ENCODE results near the gene CYP46A1.
"Not testable (repeated sequence)": the region's sequence is repeated elsewhere in the genome, so short reads cannot be mapped to it uniquely, and the experiment has no call there.

The CYP46A1 gene

DNA sequence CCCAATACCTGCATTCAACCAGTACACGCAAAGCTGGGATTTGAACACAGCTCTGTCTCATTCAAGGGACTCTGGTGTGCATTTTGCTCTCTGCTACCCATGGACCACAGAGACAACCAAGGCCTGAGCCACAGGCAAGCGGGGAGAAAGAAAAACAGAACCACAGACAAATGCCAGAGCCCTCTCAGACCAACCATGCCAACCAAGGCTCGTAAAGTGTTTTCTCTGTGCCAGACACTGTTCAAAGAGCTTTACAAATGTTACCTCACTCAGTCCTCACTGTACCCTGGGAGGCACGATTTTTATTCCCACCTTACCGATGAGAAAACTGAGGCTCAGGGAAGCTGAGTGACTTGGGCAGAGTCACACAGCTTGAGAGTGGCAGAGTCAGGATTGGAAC is 76.7 kb downstream of the CYP46A1 start:
- H3K4me3 ChIP-seq (ENCODE audit: low read length), result no peak overlapping the region
- TF ChIP-seq CTCF (conservative IDR thresholded peaks at IDR 0.05; ENCODE audit: low read depth, low read length), result no peak
- DNase-seq (ENCODE audit: low read depth), result no peak

DNA sequence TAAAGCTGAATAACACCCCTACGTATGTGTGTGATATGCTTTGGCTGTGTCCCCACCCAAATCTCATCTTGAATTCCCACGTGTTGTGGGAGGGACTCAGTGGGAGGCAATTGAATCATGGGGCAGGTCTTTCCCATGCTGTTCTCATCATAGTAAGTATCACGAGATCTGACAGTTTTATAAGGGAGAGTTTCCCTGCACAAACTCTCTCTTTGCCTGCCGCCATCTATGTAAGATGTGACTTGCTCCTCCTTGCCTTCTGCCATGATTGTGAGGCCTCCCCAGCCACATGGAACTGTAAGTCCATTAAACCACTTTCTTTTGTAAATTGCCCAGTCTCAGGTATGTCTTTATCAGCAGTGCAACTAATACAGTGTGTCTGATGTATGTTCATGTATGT is 78.8 kb downstream of the CYP46A1 start:
- not testable (repeated sequence) for DNase-seq (ENCODE audit: low read depth); H3K4me3 ChIP-seq (ENCODE audit: low read length)

DNA sequence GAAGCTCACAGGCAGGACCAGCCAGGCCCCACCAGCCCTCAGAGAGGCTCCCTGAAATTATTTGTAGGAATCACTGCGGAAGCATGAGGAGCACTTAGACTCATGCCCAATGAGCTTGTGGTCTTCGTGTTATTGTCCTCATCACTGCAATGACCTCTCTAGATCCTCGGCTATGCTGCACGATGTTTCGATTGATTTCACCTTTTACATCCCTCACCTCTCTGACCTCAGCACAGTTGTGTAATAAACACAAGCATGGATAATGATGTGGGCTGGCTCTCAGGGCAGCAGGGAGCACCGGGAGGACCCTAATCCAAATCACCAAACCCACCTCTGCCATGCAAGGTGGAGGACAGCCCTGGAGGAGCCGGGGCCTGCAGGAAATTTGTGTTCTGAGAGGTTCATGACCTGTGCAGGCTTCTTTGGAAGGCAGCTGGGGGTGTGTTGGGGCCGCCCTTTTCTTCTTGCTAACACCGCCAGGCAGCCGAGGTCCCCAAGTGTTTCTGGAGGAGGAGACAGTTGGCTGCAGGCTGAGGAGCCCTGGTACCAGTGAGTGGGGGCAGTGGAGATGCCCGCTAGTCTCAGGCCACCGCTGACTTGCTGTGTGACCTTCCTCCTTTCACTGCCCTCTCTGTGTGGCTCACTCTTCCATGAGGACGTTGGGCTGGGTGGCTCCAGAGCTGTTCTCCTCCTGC is 79.6 kb downstream of the CYP46A1 start:
- TF ChIP-seq CTCF (conservative IDR thresholded peaks at IDR 0.05; ENCODE audit: low read depth, low read length), result no peak
- no peak for DNase-seq (ENCODE audit: low read depth)

DNA sequence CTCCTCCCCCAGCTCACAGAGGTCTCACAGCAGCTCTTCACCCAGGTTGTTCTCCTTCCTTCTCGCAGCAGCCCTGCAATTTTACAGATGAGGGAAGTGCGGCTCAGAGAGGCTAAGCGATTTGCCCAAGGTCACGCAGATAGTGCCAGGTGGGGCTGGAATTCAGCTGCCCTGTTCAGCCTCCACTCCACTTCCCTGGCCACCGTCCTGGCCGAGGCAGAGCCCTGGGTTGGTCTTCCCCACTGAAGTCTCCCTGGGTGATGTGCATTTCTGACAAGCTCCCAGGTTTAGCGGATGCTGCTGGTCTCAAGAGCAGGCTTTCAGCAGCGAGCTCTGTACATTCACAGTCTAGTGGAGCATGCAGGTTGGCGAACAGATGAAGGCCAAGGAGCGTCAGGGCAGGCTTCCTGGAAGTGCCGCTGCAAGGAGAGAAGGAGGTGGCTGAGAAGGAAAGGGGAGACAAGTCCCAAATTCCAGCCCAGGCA is 80.2 kb downstream of the CYP46A1 start:
- no peak overlapping the region for H3K4me3 ChIP-seq (ENCODE audit: low read length)
- no peak for DNase-seq (ENCODE audit: low read depth)
- TF ChIP-seq CTCF (conservative IDR thresholded peaks at IDR 0.05; ENCODE audit: low read depth, low read length), result no peak

More for the DNA sequence above, 79.6 kb downstream of the CYP46A1 start:
- H3K4me3 ChIP-seq (ENCODE audit: low read length), result no peak overlapping the region

DNA sequence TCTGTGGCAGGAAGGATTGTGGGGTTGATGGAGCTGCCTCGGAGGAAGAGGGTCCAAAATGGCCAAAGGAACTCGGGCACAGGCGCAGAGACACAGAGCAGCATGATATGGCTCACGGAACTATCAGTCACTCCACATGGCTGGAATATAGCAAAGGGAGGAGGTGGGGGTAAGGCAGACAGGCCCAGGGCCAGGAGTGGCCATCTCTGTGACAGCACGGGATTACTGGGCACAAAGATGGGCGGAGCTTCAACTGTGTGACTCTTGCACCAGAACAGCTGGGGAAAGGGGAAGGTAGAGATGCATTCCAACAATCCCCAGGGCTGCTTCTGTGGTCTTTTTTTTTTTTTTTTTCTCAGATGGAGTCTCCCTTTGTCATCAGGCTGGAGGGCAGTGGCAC is 84.3 kb downstream of the CYP46A1 start:
- TF ChIP-seq CTCF (conservative IDR thresholded peaks at IDR 0.05; ENCODE audit: low read depth, low read length), result no peak
- DNase-seq (ENCODE audit: low read depth), result no peak
- H3K4me3 ChIP-seq (ENCODE audit: low read length), result no peak overlapping the region

DNA sequence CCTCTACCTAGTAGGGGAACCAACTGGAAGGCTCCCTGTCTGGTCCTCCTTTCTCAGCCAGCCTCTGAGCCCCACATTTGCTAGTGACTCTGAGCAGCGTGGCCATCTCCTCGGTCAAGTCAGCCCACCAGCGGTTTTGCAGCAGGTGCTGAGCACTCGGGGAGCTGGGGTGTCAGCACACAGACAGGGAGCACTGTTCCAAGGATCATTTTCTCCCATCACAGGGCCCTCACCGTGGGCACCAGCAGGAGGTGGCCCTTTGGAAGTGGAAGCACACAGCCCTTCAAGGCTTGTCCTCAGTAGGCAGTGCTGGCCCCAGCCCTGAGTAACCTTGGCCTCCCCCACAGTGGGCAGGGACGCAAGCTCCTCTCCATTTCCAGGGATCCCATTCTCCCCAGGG is 85.0 kb downstream of the CYP46A1 start:
- no peak overlapping the region for H3K4me3 ChIP-seq (ENCODE audit: low read length)
- no peak for DNase-seq (ENCODE audit: low read depth)
- no peak for TF ChIP-seq CTCF (conservative IDR thresholded peaks at IDR 0.05; ENCODE audit: low read depth, low read length)

DNA sequence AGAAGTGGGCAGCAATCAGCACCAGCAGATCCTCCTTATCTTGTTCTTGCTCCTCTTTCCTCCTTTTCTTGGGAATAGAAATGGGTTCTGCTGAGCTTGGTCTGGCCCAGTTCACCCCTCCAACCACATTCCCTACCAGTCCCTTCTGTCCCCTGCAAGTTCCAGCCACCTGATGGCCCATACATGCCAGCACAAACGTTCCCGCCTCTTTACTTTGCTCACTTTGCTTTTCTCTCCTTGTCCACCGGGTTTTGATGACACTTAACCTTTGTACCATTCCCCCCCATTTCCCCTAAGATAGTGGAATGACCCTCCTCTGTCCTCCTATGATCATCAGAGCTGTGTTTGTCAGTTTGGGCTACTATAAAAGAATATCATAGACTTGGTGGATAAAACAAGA is 85.7 kb downstream of the CYP46A1 start:
- no peak for TF ChIP-seq CTCF (conservative IDR thresholded peaks at IDR 0.05; ENCODE audit: low read depth, low read length)
- no peak for DNase-seq (ENCODE audit: low read depth)

More for the DNA sequence above, 85.7 kb downstream of the CYP46A1 start:
- no peak overlapping the region for H3K4me3 ChIP-seq (ENCODE audit: low read length)
